ENCODE results near the gene VWA1.

DNA sequence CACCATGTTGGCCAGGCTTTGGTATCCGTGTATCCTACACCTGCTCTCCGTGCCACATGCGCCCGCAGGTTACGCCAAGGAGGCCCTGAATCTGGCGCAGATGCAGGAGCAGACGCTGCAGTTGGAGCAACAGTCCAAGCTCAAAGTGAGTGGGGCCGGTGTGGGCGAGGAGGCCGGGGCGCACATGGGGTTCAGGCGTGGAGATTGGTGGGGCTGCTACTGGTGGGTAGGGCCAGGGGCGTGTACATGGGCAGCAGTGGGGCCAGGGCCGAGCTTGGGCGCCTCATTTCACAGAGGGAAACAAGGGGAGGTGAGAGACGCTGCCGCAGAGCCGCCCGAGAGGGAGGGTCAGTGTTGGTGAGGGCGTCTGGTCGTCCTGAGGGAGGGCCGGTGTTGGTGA lies 41.7 kb downstream of the VWA1 start:
- TF ChIP-seq POLR2AphosphoS5 (IDR thresholded peaks at IDR 0.05; ENCODE audit: low read depth, low read length): no peak
- no peak for TF ChIP-seq CHD2 (IDR thresholded peaks at IDR 0.05; ENCODE audit: low read length, partially characterized antibody)
- TF ChIP-seq, protein P1, sequence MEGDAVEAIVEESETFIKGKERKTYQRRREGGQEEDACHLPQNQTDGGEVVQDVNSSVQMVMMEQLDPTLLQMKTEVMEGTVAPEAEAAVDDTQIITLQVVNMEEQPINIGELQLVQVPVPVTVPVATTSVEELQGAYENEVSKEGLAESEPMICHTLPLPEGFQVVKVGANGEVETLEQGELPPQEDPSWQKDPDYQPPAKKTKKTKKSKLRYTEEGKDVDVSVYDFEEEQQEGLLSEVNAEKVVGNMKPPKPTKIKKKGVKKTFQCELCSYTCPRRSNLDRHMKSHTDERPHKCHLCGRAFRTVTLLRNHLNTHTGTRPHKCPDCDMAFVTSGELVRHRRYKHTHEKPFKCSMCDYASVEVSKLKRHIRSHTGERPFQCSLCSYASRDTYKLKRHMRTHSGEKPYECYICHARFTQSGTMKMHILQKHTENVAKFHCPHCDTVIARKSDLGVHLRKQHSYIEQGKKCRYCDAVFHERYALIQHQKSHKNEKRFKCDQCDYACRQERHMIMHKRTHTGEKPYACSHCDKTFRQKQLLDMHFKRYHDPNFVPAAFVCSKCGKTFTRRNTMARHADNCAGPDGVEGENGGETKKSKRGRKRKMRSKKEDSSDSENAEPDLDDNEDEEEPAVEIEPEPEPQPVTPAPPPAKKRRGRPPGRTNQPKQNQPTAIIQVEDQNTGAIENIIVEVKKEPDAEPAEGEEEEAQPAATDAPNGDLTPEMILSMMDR (IDR thresholded peaks at IDR 0.05): no peak
- TF ChIP-seq SIN3A (IDR thresholded peaks at IDR 0.05; ENCODE audit: borderline replicate concordance, low read depth, low read length): no peak
- TF ChIP-seq, protein P2, sequence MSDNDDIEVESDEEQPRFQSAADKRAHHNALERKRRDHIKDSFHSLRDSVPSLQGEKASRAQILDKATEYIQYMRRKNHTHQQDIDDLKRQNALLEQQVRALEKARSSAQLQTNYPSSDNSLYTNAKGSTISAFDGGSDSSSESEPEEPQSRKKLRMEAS (IDR thresholded peaks at IDR 0.05; ENCODE audit: low read depth): no peak
- no peak for TF ChIP-seq GATA2 (CRISPR knock-in tag; IDR thresholded peaks at IDR 0.05)
- no peak for TF ChIP-seq NFIC (IDR thresholded peaks at IDR 0.05; ENCODE audit: borderline replicate concordance)
- no peak for TF ChIP-seq RCOR1 (IDR thresholded peaks at IDR 0.05; ENCODE audit: low read length)
- no peak for TF ChIP-seq TEAD4 (IDR thresholded peaks at IDR 0.05; ENCODE audit: borderline replicate concordance, insufficient read depth)
- no peak for TF ChIP-seq JUND (IDR thresholded peaks at IDR 0.05)
- no peak for TF ChIP-seq RFX5 (IDR thresholded peaks at IDR 0.05; ENCODE audit: low read length)
- no peak for TF ChIP-seq SMC3 (IDR thresholded peaks at IDR 0.05; ENCODE audit: low read depth, low read length)
- no peak for TF ChIP-seq EP300 (IDR thresholded peaks at IDR 0.05; ENCODE audit: borderline replicate concordance in 1 of 2, low read depth in 1 of 2, low read length in 1 of 2)
- TF ChIP-seq MEF2A (IDR thresholded peaks at IDR 0.05; ENCODE audit: borderline replicate concordance, low read depth): no peak
